SH-SY5Y (cell line): Measurements from ENCODE around the gene DDR2.

ENCODE experiments used
- GATA2 ChIP-seq: IDR thresholded peaks from 2 replicates; pipeline ENCODE4 v1.6.1; 2011; ENCODE audit warnings: mild to moderate bottlenecking, low read depth, low read length
- GATA3 ChIP-seq: IDR thresholded peaks from 2 replicates; pipeline ENCODE4 v1.6.1; 2011; ENCODE audit warnings: low read depth, mild to moderate bottlenecking, low read length, moderate library complexity

GRCh38 chr1:162687870-162688269, 55.6 kb downstream of the DDR2 start:
- no peak for TF ChIP-seq GATA3
- no peak for TF ChIP-seq GATA2
